Endothelial cell of hepatic sinusoid (primary cell): Measurements from ENCODE around the gene C6orf62.
"Not testable (repeated sequence)": the region's sequence is repeated elsewhere in the genome, so short reads cannot be mapped to it uniquely, and the experiment has no call there.

Experiments used
- in situ Hi-C: cut with HindIII; loops from 2 replicates; pipeline ENCODE4 v1.10.0; 2017; ENCODE audit warnings: low sequenced_read_pairs

The C6orf62 gene

GRCh38 chr6:24719125-24719971 lies at the start of gene C6orf62:
TSS of gene C6orf62 (minus strand) at chr6:24719154. CDS start at chr6:24718668, 486 bp downstream.
- in situ Hi-C loops, result no loop called here

GRCh38 chr6:24768361-24768760 lies 49.4 kb upstream of the C6orf62 start:
- in situ Hi-C loops, result no loop called here

GRCh38 chr6:24766680-24767462 lies 47.9 kb upstream of the C6orf62 start:
- in situ Hi-C loops, result no loop called here

GRCh38 chr6:24765968-24766367 lies 47.0 kb upstream of the C6orf62 start:
- in situ Hi-C loops, result not testable (repeated sequence)

- in situ Hi-C loops, result not testable (repeated sequence)
Measured at GRCh38 chr6:24764833-24765828, 46.2 kb upstream of the C6orf62 start.

- in situ Hi-C loops, result no loop called here
Measured at GRCh38 chr6:24763578-24763977, 44.6 kb upstream of the C6orf62 start.

GRCh38 chr6:24761851-24762250 lies 42.9 kb upstream of the C6orf62 start:
- in situ Hi-C loops, result no loop called here

GRCh38 chr6:24761193-24761835 lies 42.4 kb upstream of the C6orf62 start:
- in situ Hi-C loops, result no loop called here

GRCh38 chr6:24760210-24760609 lies 41.3 kb upstream of the C6orf62 start:
- in situ Hi-C loops, result no loop called here

GRCh38 chr6:24759718-24760117 lies 40.8 kb upstream of the C6orf62 start:
- in situ Hi-C loops, result no loop called here

- in situ Hi-C loops, result no loop called here
Measured at GRCh38 chr6:24757611-24758010, 38.7 kb upstream of the C6orf62 start.

- in situ Hi-C loops, result no loop called here
Measured at GRCh38 chr6:24755279-24755678, 36.3 kb upstream of the C6orf62 start.

- in situ Hi-C loops, result not testable (repeated sequence)
Measured at GRCh38 chr6:24754378-24754777, 35.4 kb upstream of the C6orf62 start.

GRCh38 chr6:24753545-24753944 lies 34.6 kb upstream of the C6orf62 start:
- in situ Hi-C loops, result no loop called here

GRCh38 chr6:24752917-24753492 lies 34.1 kb upstream of the C6orf62 start:
- in situ Hi-C loops, result no loop called here

- in situ Hi-C loops, result no loop called here
Measured at GRCh38 chr6:24752503-24752902, 33.5 kb upstream of the C6orf62 start.

- in situ Hi-C loops, result not testable (repeated sequence)
Measured at GRCh38 chr6:24750878-24751277, 31.9 kb upstream of the C6orf62 start.

- in situ Hi-C loops, result no loop called here
Measured at GRCh38 chr6:24749297-24749696, 30.3 kb upstream of the C6orf62 start.

- in situ Hi-C loops, result no loop called here
Measured at GRCh38 chr6:24744911-24745310, 26.0 kb upstream of the C6orf62 start.

- in situ Hi-C loops, result no loop called here
Measured at GRCh38 chr6:24743944-24744335, 25.0 kb upstream of the C6orf62 start.
